ENCODE results near the gene PAQR8. TPM values are rescaled to one million over a fixed set of nuclear protein-coding genes. Genes with fewer than 3 reads are reported as not detected.

The PAQR8 gene
- total and polyA plus RNA-seq, 2 of the 13 experiments (the other 11 are each of a cell fraction or from before 2014, with no cell fraction given), result 37.7 to 50.7 TPM

GRCh38 chr6:52363228-52363867, 1.4 kb downstream of the PAQR8 start (continued):
- TF ChIP-seq ZNF549 (CRISPR knock-in tag; IDR thresholded peaks at IDR 0.05), result no peak
- TF ChIP-seq ZNF513 (CRISPR knock-in tag; conservative IDR thresholded peaks at IDR 0.05), result no peak
- 0 out of 2 replicates have a peak, but pooled peaks have one; percentile 31 for TF ChIP-seq GLI4 (CRISPR knock-in tag; IDR thresholded peaks at IDR 0.05; ENCODE audit: borderline replicate concordance)
- no peak for TF ChIP-seq KDM3A (CRISPR knock-in tag; IDR thresholded peaks at IDR 0.05; ENCODE audit: low read depth)
- no peak for TF ChIP-seq MAZ (IDR thresholded peaks at IDR 0.05; ENCODE audit: borderline replicate concordance, low read depth, low read length)
- TF ChIP-seq MAZ (CRISPR knock-in tag; IDR thresholded peaks at IDR 0.05; ENCODE audit: low read depth), result no peak
- TF ChIP-seq EHMT2 (IDR thresholded peaks at IDR 0.05; ENCODE audit: borderline replicate concordance, low read depth, low read length), result no peak
- TF ChIP-seq PHB2 (IDR thresholded peaks at IDR 0.05; ENCODE audit: partially characterized antibody), result no peak
- no peak for TF ChIP-seq NONO (IDR thresholded peaks at IDR 0.05)
- TF ChIP-seq NONO (CRISPR knock-in tag; conservative IDR thresholded peaks at IDR 0.05), result peak; percentile 58; the same call in 1 of the 2 replicates
- TF ChIP-seq ZNF547 (CRISPR knock-in tag; IDR thresholded peaks at IDR 0.05), result no peak
- no peak for TF ChIP-seq NFE2 (CRISPR knock-in tag; IDR thresholded peaks at IDR 0.05)
- TF ChIP-seq POGK (CRISPR knock-in tag; conservative IDR thresholded peaks at IDR 0.05), result no peak
- no peak for TF ChIP-seq ZNF766 (CRISPR knock-in tag; IDR thresholded peaks at IDR 0.05; ENCODE audit: borderline replicate concordance)
- no peak for TF ChIP-seq ZNF773 (CRISPR knock-in tag; IDR thresholded peaks at IDR 0.05; ENCODE audit: borderline replicate concordance)
- TF ChIP-seq CEBPZ (IDR thresholded peaks at IDR 0.05; ENCODE audit: low read length), result no peak
- no peak for TF ChIP-seq SP5 (CRISPR knock-in tag; IDR thresholded peaks at IDR 0.05; ENCODE audit: borderline replicate concordance, low read depth)
- peak; percentile 79 for TF ChIP-seq GATAD2A (CRISPR knock-in tag; IDR thresholded peaks at IDR 0.05)
- 0 out of 2 replicates have a peak, but pooled peaks have one; percentile 40 for TF ChIP-seq WIZ (CRISPR knock-in tag; IDR thresholded peaks at IDR 0.05)
- no peak; the same call in 1 of the 2 replicates for TF ChIP-seq ZBTB7B (CRISPR knock-in tag; IDR thresholded peaks at IDR 0.05)
- TF ChIP-seq AHR (CRISPR knock-in tag; IDR thresholded peaks at IDR 0.05), result no peak
- no peak for TF ChIP-seq PTBP1 (IDR thresholded peaks at IDR 0.05; ENCODE audit: low read depth, low read length, poor library complexity, severe bottlenecking)
- TF ChIP-seq PLRG1 (conservative IDR thresholded peaks at IDR 0.05), result no peak
- no peak for TF ChIP-seq FOXK1 (CRISPR knock-in tag; IDR thresholded peaks at IDR 0.05; ENCODE audit: borderline replicate concordance, low read depth)
- TF ChIP-seq YEATS4 (CRISPR knock-in tag; IDR thresholded peaks at IDR 0.05; ENCODE audit: borderline replicate concordance), result no peak
